GM12878 (cell line): ENCODE data around the gene EIF3M. TPM values are rescaled to one million over a fixed set of nuclear protein-coding genes. Genes with fewer than 3 reads are reported as not detected.

Source experiments
- ATF7 ChIP-seq: fragments of 450-650 bp; IDR thresholded peaks from 2 replicates; pipeline ENCODE4 v1.6.1; 2016; ENCODE audit warnings: low read depth, mild to moderate bottlenecking
- GATAD2B ChIP-seq: fragments of 450-650 bp; conservative IDR thresholded peaks from 2 replicates; pipeline ENCODE4 v1.6.1; 2017; ENCODE audit warnings: low read depth, mild to moderate bottlenecking, moderate library complexity
- IKZF2 ChIP-seq, 2 experiments: fragments of 450-650 bp; IDR thresholded peaks; 2 replicates each; pipeline ENCODE4 v1.6.1; 2017; ENCODE audit warnings: mild to moderate bottlenecking in 2 of 2, moderate library complexity in 2 of 2
- IRF4 ChIP-seq: IDR thresholded peaks from 2 replicates; pipeline ENCODE4 v1.6.1; 2011; ENCODE audit warnings: low read depth, low read length
- MXI1 ChIP-seq: fragments of 150-350 bp; IDR thresholded peaks from 2 replicates; pipeline ENCODE4 v1.6.1; 2011; ENCODE audit warnings: low read depth, mild to moderate bottlenecking, inconsistent platforms, low read length, improper control_type of control experiment
- SREBF1 ChIP-seq: IDR thresholded peaks from 2 replicates; pipeline ENCODE4 v1.6.1; 2012; ENCODE audit warnings: mild to moderate bottlenecking, low read length
- TCF12 ChIP-seq: IDR thresholded peaks from 2 replicates; pipeline ENCODE4 v1.6.1; 2011; ENCODE audit warnings: low read depth, mild to moderate bottlenecking, low read length
- polyA plus RNA-seq, 11 experiments: library from polyadenylated mRNA; depleted of rRNA in 4 of 11; unstranded in 6 of 11; stranded (reverse) in 5 of 11; fragments of >200 nt; fragmentation: Nextera tagmentation in 4 of 11; fragmentation: Illumina TruSeq in 1 of 11; extraction: Ambion mirVana in 4 of 11; extraction: Trizol in 1 of 11; gene quantifications; 1 replicate in 1 of 11; 2 replicates in 10 of 11; pipeline versions ENCODE4 v1.2.1 to v1.2.3, GENCODE V29; 2011 to 2016; ENCODE audit warnings: inconsistent platforms in 2 of 11, missing spikeins in 2 of 11, low read depth in 1 of 11
- total RNA-seq, 4 experiments: library from RNA; depleted of rRNA in 3 of 4; stranded (reverse); fragments of >200 nt in 3 of 4; fragmentation: Illumina TruSeq in 1 of 4; extraction: Trizol in 1 of 4; gene quantifications; 2 replicates each; pipeline versions ENCODE4 v1.2.1 to v1.2.3, GENCODE V29; 2013 to 2021
- TF ChIP-seq, protein P1 (sequence below): fragments of 450-650 bp; IDR thresholded peaks from 2 replicates; pipeline ENCODE4 v1.6.1; 2017; ENCODE audit warnings: mild to moderate bottlenecking, moderate library complexity
- TF ChIP-seq, protein P2 (sequence below): IDR thresholded peaks from 2 replicates; pipeline ENCODE4 v1.6.1; 2011; ENCODE audit warnings: mild to moderate bottlenecking, low read depth, low read length, moderate library complexity; ENCODE audit not compliant: insufficient replicate concordance
- TF ChIP-seq, protein P3 (sequence below), 3 experiments: IDR thresholded peaks in 2 of 3; conservative IDR thresholded peaks in 1 of 3; 2 replicates each; pipeline ENCODE4 v1.5.1; 2011; ENCODE audit warnings: low read depth in 3 of 3, low read length in 3 of 3, mild to moderate bottlenecking in 3 of 3, control low read depth in 2 of 3, moderate library complexity in 2 of 3, inconsistent platforms in 1 of 3, mixed read lengths in 1 of 3; ENCODE audit not compliant: control insufficient read depth in 2 of 3, insufficient read depth in 1 of 3; ENCODE audit errors: extremely low read depth in 1 of 3
- TF ChIP-seq, protein P4 (sequence below): fragments of 450-650 bp; conservative IDR thresholded peaks from 2 replicates; pipeline ENCODE4 v1.6.1; 2017; ENCODE audit warnings: mild to moderate bottlenecking, moderate library complexity

EIF3M gene
- total and polyA plus RNA-seq, 10 of the 15 experiments (the other 5 are each of a cell fraction or from before 2014, with no cell fraction given), result 392 to 1,205 (median 593) TPM

DNA sequence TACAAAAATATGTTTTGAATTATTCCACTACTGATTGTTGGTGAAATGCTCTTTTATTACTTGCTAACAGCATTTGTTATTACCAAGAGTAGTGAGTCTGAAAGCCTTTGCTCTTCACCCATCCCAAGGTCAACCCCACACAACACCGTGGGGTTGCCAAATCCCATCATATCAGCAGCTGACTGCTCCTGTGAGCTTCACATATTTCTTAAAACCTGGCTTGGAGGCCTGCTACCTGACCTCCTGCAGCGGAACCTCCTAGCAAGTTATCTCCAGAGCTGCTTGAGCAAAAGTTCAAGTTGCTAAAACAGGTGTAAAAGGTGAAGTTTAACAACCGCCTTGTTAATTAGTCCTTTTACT lies 20.1 kb upstream of the EIF3M start (continued):
- TF ChIP-seq, protein P1, sequence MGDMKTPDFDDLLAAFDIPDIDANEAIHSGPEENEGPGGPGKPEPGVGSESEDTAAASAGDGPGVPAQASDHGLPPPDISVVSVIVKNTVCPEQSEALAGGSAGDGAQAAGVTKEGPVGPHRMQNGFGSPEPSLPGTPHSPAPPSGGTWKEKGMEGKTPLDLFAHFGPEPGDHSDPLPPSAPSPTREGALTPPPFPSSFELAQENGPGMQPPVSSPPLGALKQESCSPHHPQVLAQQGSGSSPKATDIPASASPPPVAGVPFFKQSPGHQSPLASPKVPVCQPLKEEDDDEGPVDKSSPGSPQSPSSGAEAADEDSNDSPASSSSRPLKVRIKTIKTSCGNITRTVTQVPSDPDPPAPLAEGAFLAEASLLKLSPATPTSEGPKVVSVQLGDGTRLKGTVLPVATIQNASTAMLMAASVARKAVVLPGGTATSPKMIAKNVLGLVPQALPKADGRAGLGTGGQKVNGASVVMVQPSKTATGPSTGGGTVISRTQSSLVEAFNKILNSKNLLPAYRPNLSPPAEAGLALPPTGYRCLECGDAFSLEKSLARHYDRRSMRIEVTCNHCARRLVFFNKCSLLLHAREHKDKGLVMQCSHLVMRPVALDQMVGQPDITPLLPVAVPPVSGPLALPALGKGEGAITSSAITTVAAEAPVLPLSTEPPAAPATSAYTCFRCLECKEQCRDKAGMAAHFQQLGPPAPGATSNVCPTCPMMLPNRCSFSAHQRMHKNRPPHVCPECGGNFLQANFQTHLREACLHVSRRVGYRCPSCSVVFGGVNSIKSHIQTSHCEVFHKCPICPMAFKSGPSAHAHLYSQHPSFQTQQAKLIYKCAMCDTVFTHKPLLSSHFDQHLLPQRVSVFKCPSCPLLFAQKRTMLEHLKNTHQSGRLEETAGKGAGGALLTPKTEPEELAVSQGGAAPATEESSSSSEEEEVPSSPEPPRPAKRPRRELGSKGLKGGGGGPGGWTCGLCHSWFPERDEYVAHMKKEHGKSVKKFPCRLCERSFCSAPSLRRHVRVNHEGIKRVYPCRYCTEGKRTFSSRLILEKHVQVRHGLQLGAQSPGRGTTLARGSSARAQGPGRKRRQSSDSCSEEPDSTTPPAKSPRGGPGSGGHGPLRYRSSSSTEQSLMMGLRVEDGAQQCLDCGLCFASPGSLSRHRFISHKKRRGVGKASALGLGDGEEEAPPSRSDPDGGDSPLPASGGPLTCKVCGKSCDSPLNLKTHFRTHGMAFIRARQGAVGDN, result no peak
- TF ChIP-seq TCF12 (no peak), MXI1 (no peak), IKZF2 (IDR thresholded peaks at IDR 0.05) (no peak), SREBF1 (no peak), IRF4 (no peak), ATF7 (no peak), GATAD2B (no peak)
- TF ChIP-seq, protein P2, sequence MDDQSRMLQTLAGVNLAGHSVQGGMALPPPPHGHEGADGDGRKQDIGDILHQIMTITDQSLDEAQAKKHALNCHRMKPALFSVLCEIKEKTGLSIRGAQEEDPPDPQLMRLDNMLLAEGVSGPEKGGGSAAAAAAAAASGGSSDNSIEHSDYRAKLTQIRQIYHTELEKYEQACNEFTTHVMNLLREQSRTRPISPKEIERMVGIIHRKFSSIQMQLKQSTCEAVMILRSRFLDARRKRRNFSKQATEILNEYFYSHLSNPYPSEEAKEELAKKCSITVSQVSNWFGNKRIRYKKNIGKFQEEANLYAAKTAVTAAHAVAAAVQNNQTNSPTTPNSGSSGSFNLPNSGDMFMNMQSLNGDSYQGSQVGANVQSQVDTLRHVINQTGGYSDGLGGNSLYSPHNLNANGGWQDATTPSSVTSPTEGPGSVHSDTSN, result no peak
- TF ChIP-seq, protein P3, sequence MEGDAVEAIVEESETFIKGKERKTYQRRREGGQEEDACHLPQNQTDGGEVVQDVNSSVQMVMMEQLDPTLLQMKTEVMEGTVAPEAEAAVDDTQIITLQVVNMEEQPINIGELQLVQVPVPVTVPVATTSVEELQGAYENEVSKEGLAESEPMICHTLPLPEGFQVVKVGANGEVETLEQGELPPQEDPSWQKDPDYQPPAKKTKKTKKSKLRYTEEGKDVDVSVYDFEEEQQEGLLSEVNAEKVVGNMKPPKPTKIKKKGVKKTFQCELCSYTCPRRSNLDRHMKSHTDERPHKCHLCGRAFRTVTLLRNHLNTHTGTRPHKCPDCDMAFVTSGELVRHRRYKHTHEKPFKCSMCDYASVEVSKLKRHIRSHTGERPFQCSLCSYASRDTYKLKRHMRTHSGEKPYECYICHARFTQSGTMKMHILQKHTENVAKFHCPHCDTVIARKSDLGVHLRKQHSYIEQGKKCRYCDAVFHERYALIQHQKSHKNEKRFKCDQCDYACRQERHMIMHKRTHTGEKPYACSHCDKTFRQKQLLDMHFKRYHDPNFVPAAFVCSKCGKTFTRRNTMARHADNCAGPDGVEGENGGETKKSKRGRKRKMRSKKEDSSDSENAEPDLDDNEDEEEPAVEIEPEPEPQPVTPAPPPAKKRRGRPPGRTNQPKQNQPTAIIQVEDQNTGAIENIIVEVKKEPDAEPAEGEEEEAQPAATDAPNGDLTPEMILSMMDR (IDR thresholded peaks at IDR 0.05 in 2 of 3, conservative IDR thresholded peaks at IDR 0.05 in 1 of 3; ENCODE audit: control insufficient read depth in 2 of 3, extremely low read depth in 1 of 3, insufficient read depth in 1 of 3, low read depth in 3 of 3, low read length in 3 of 3), result no peak
- TF ChIP-seq, protein P4, sequence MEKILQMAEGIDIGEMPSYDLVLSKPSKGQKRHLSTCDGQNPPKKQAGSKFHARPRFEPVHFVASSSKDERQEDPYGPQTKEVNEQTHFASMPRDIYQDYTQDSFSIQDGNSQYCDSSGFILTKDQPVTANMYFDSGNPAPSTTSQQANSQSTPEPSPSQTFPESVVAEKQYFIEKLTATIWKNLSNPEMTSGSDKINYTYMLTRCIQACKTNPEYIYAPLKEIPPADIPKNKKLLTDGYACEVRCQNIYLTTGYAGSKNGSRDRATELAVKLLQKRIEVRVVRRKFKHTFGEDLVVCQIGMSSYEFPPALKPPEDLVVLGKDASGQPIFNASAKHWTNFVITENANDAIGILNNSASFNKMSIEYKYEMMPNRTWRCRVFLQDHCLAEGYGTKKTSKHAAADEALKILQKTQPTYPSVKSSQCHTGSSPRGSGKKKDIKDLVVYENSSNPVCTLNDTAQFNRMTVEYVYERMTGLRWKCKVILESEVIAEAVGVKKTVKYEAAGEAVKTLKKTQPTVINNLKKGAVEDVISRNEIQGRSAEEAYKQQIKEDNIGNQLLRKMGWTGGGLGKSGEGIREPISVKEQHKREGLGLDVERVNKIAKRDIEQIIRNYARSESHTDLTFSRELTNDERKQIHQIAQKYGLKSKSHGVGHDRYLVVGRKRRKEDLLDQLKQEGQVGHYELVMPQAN, result no peak
